Upper lobe of left lung (tissue), 4 donors: ENCODE measurements around the gene TRAP1.

Experiments used
- EP300 ChIP-seq, 4 donors: sonication (generic); formaldehyde crosslinking; IDR thresholded peaks; one replicate each; pipeline ENCODE4 v1.5.1; 2017; ENCODE audit warnings: antibody characterized with exemption in 4 of 4, control low read depth in 2 of 4
- POLR2A ChIP-seq, 4 donors: fragments of 450-650 bp; IDR thresholded peaks; one replicate each; pipeline ENCODE4 v1.5.1; 2016 to 2017; ENCODE audit warnings: antibody characterized with exemption in 4 of 4, mild to moderate bottlenecking in 2 of 4
- POLR2AphosphoS5 ChIP-seq, 2 donors: sonication (generic); formaldehyde crosslinking; IDR thresholded peaks; one replicate each; pipeline ENCODE4 v1.5.1; 2017; ENCODE audit warnings: antibody characterized with exemption in 2 of 2
- TF ChIP-seq, protein P1 (sequence below), 6 experiments: fragments of 450-650 bp in 4 of 6; fragments of 200-600 bp in 2 of 6; sonication (generic) in 2 of 6; IDR thresholded peaks; one replicate each; pipeline ENCODE4 v1.5.1; 2016 to 2019; ENCODE audit warnings: antibody characterized with exemption in 6 of 6

DNA sequence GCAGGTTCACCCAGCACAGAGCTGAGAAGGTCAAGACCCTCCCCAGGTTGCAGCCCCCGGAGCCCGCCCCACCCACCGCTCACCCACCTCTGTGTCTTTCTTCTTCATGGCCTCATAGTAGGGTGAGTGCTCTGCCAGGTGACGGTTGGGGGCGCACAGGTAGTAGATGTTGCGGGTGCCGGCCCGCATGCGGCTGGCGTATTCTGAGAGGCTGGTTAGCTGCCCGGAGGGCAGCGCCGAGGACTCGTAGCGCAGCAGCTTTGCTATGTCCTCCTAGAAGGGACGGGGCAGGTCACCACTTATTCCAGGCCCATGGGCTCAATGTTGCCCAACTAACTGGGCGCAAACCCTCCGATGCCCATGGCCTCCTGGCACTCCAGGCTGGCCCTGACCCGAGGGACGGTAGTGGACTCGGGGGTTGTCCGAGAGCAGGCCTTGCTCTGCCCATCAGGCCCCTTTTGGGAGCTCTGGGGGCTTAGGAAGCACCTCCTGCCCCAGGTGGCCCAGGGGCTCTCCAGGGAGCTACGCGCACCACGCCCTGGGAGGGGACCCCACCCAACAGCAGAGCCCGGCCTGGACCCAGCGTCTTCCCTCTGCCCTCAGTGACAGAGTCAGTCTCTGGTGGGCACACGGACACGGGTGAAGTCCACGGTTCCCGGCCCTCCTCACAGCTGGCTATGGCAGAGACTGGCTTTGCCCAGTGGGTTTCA is 53.0 kb downstream of the TRAP1 start:
- TF ChIP-seq, protein P1, sequence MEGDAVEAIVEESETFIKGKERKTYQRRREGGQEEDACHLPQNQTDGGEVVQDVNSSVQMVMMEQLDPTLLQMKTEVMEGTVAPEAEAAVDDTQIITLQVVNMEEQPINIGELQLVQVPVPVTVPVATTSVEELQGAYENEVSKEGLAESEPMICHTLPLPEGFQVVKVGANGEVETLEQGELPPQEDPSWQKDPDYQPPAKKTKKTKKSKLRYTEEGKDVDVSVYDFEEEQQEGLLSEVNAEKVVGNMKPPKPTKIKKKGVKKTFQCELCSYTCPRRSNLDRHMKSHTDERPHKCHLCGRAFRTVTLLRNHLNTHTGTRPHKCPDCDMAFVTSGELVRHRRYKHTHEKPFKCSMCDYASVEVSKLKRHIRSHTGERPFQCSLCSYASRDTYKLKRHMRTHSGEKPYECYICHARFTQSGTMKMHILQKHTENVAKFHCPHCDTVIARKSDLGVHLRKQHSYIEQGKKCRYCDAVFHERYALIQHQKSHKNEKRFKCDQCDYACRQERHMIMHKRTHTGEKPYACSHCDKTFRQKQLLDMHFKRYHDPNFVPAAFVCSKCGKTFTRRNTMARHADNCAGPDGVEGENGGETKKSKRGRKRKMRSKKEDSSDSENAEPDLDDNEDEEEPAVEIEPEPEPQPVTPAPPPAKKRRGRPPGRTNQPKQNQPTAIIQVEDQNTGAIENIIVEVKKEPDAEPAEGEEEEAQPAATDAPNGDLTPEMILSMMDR (IDR thresholded peaks at IDR 0.05), result no peak
- no peak for TF ChIP-seq POLR2AphosphoS5 (IDR thresholded peaks at IDR 0.05)
- no peak for TF ChIP-seq POLR2A (IDR thresholded peaks at IDR 0.05)
- no peak for TF ChIP-seq EP300 (IDR thresholded peaks at IDR 0.05)
